KMS-11 (cell line): ENCODE measurements around the gene RPS6KA5.

Experiments used
- H2AFZ ChIP-seq: fragments of 200-600 bp; sonication (generic); 2 replicates; pipeline ENCODE4 v1.6.1; 2016; ENCODE audit warnings: antibody characterized with exemption, mixed run types, low read depth
- H3K27ac ChIP-seq: fragments of 200-600 bp; sonication (generic); 2 replicates; pipeline ENCODE4 v1.6.1; 2016; ENCODE audit warnings: mild to moderate bottlenecking, mixed run types
- H3K27me3 ChIP-seq: fragments of 200-600 bp; sonication (generic); 2 replicates; pipeline ENCODE4 v1.6.1; 2017; ENCODE audit warnings: mild to moderate bottlenecking, low read depth, mixed run types, moderate library complexity; ENCODE audit not compliant: insufficient read depth
- H3K36me3 ChIP-seq: fragments of 200-600 bp; sonication (generic); 2 replicates; pipeline ENCODE4 v1.6.1; 2017; ENCODE audit warnings: mild to moderate bottlenecking, mixed run types; ENCODE audit not compliant: insufficient read depth
- H3K4me1 ChIP-seq: fragments of 200-600 bp; sonication (generic); 2 replicates; pipeline ENCODE4 v1.6.1; 2016; ENCODE audit warnings: mild to moderate bottlenecking, low read depth, mixed run types; ENCODE audit not compliant: poor library complexity, severe bottlenecking
- H3K4me2 ChIP-seq: fragments of 200-600 bp; sonication (generic); 2 replicates; pipeline ENCODE4 v1.7.0; 2016; ENCODE audit warnings: mild to moderate bottlenecking, mixed run types
- H3K4me3 ChIP-seq: fragments of 200-600 bp; sonication (generic); IDR thresholded peaks from 2 replicates; pipeline ENCODE4 v1.6.1; 2017; ENCODE audit warnings: low read depth, low read length, mixed read lengths; ENCODE audit not compliant: insufficient read depth
- H3K79me2 ChIP-seq: fragments of 200-600 bp; sonication (generic); 2 replicates; pipeline ENCODE4 v1.6.1; 2016; ENCODE audit warnings: low read depth, mixed run types; ENCODE audit not compliant: insufficient read depth
- H3K9ac ChIP-seq: fragments of 200-600 bp; sonication (generic); 2 replicates; pipeline ENCODE4 v1.6.1; 2016; ENCODE audit warnings: mild to moderate bottlenecking, mixed run types
- H4K20me1 ChIP-seq: fragments of 200-600 bp; sonication (generic); 2 replicates; pipeline ENCODE4 v1.6.1; 2016; ENCODE audit warnings: mild to moderate bottlenecking, mixed run types; ENCODE audit not compliant: insufficient read depth
- CTCF ChIP-seq: fragments of 200-600 bp; sonication (generic); conservative IDR thresholded peaks from 2 replicates; pipeline ENCODE4 v1.6.1; 2017; ENCODE audit warnings: low read depth, mild to moderate bottlenecking, antibody characterized with exemption, low read length, moderate library complexity, mixed read lengths

Gene RPS6KA5

GRCh38 chr14:90979515-90979914, 80.9 kb downstream of the RPS6KA5 start:
- no peak for TF ChIP-seq CTCF
- Histone ChIP-seq H3K79me2 (no peaks in the 10 kb centered on the region), H2AFZ (no peak overlapping the region), H3K4me2 (no peak overlapping the region), H4K20me1 (no peaks in the 10 kb centered on the region), H3K36me3 (no peaks in the 10 kb centered on the region), H3K4me3 (no peak overlapping the region), H3K9ac (no peak overlapping the region), H3K4me1 (no peaks in the 10 kb centered on the region), H3K27me3 (no peaks in the 10 kb centered on the region), H3K27ac (no peak overlapping the region)

GRCh38 chr14:90976101-90976500, 84.3 kb downstream of the RPS6KA5 start:
- Histone ChIP-seq H3K27ac (no peak overlapping the region), H3K9ac (no peak overlapping the region), H3K79me2 (no peaks in the 10 kb centered on the region), H3K27me3 (no peaks in the 10 kb centered on the region), H3K4me3 (no peak overlapping the region), H2AFZ (no peak overlapping the region), H3K36me3 (no peaks in the 10 kb centered on the region), H4K20me1 (no peaks in the 10 kb centered on the region), H3K4me2 (no peak overlapping the region), H3K4me1 (no peaks in the 10 kb centered on the region)
- no peak for TF ChIP-seq CTCF

DNA sequence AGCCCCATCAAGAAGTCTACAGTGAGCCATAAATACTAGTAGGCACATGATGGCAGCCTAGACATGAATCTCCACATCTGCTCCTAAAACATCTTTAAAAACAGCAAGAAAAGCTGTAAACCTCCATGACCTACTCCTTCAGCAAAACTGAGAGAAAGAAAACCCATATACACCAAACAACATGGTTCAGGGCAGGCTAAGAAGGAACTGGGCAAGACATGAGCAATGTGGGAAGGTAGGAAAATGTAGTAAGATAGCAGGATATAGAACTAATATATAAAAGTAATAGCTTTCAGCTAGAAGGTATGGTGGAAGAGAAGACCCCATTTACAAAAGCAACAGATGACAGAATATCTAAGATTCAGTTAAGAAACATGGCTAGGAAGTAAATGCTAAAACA, 88.8 kb downstream of the RPS6KA5 start:
- Histone ChIP-seq H3K9ac (no peak overlapping the region), H3K36me3 (no peaks in the 10 kb centered on the region), H3K79me2 (no peaks in the 10 kb centered on the region), H3K27me3 (no peaks in the 10 kb centered on the region), H3K27ac (no peak overlapping the region), H3K4me2 (no peak overlapping the region), H2AFZ (no peak overlapping the region), H4K20me1 (no peaks in the 10 kb centered on the region), H3K4me3 (no peak overlapping the region), H3K4me1 (no peaks in the 10 kb centered on the region)
- no peak for TF ChIP-seq CTCF

GRCh38 chr14:90970167-90970600, 90.3 kb downstream of the RPS6KA5 start:
- H2AFZ ChIP-seq: no peak overlapping the region
- H3K4me3 ChIP-seq: no peak overlapping the region
- no peaks in the 10 kb centered on the region for H3K4me1 ChIP-seq
- H4K20me1 ChIP-seq: no peaks in the 10 kb centered on the region
- no peak for TF ChIP-seq CTCF
- no peaks in the 10 kb centered on the region for H3K36me3 ChIP-seq
- H3K4me2 ChIP-seq: no peak overlapping the region
- no peaks in the 10 kb centered on the region for H3K79me2 ChIP-seq
- H3K9ac ChIP-seq: no peak overlapping the region
- H3K27me3 ChIP-seq: no peaks in the 10 kb centered on the region
- no peak overlapping the region for H3K27ac ChIP-seq
